CD4-positive, alpha-beta T cell (primary cell): ENCODE measurements around the gene CNOT6. TPM values are rescaled to one million over a fixed set of nuclear protein-coding genes. Genes with fewer than 3 reads are reported as not detected.

ENCODE experiments used
- ATAC-seq: fragments of 200-7000 bp; cut with Tn5 transposase; one replicate; pipeline ENCODE4 v1.10.0; 2022; ENCODE audit warnings: mild to moderate bottlenecking; ENCODE audit not compliant: poor library complexity
- CTCF ChIA-PET: fragments of 350-600 bp; sonication (Branson Sonifier 250); formaldehyde crosslinking; loops from one replicate; lab custom pipeline; 2021; ENCODE audit warnings: antibody characterized with exemption, inconsistent platforms; lab: Charles Lee
- POLR2A ChIA-PET: fragments of 350-600 bp; sonication (Branson Sonifier 250); formaldehyde crosslinking; loops from one replicate; lab custom pipeline; 2021; ENCODE audit warnings: antibody characterized with exemption, inconsistent platforms; lab: Charles Lee
- DNase-seq, 14 experiments: peaks; one replicate each; pipeline ENCODE4 v3.0.0-alpha.2; 2013 to 2020; ENCODE audit warnings: mixed read lengths in 2 of 14
- H3K27ac ChIP-seq, 2 donors: one replicate each; pipeline versions ENCODE4 v1.5.1 to v1.7.0; 2013; ENCODE audit warnings: low read length in 2 of 2, low read depth in 1 of 2, mild to moderate bottlenecking in 1 of 2
- H3K27me3 ChIP-seq, 2 experiments: 1 replicate in 1 of 2; 2 replicates in 1 of 2; pipeline versions ENCODE4 v1.6.1 to v1.7.0; 2013; ENCODE audit warnings: low read length in 2 of 2, control low read depth in 1 of 2, mild to moderate bottlenecking in 1 of 2, moderate library complexity in 1 of 2; ENCODE audit not compliant: insufficient read depth in 2 of 2, control insufficient read depth in 1 of 2
- H3K36me3 ChIP-seq: one replicate; pipeline ENCODE4 v1.6.1; 2013; ENCODE audit warnings: low read length, control low read depth; ENCODE audit not compliant: insufficient read depth
- H3K4me1 ChIP-seq: one replicate; pipeline ENCODE4 v1.6.1; 2013; ENCODE audit warnings: low read length, control low read depth; ENCODE audit not compliant: insufficient read depth
- H3K4me3 ChIP-seq: one replicate; pipeline ENCODE4 v1.5.1; 2013; ENCODE audit warnings: mild to moderate bottlenecking, low read length, moderate library complexity
- H3K9me3 ChIP-seq, 2 experiments: 1 replicate in 1 of 2; 2 replicates in 1 of 2; pipeline versions ENCODE4 v1.6.1 to v1.7.0; 2013; ENCODE audit warnings: low read length in 2 of 2, mild to moderate bottlenecking in 2 of 2, control low read depth in 1 of 2, moderate library complexity in 1 of 2; ENCODE audit not compliant: control insufficient read depth in 1 of 2, insufficient read depth in 1 of 2
- H3K27ac Mint-ChIP-seq: one replicate; pipeline ENCODE4 v1.8.0; 2020; ENCODE audit warnings: mixed read lengths
- H3K27me3 Mint-ChIP-seq: one replicate; pipeline ENCODE4 v1.8.0; 2021; ENCODE audit warnings: mixed read lengths
- H3K36me3 Mint-ChIP-seq: one replicate; pipeline ENCODE4 v1.8.0; 2021; ENCODE audit warnings: low read depth, mixed read lengths
- H3K4me1 Mint-ChIP-seq: one replicate; pipeline ENCODE4 v1.8.0; 2021; ENCODE audit warnings: low read depth, mixed read lengths
- H3K4me3 Mint-ChIP-seq: one replicate; pipeline ENCODE4 v1.8.0; 2020; ENCODE audit warnings: mild to moderate bottlenecking, mixed read lengths
- H3K9me3 Mint-ChIP-seq: one replicate; pipeline ENCODE4 v1.8.0; 2020; ENCODE audit warnings: mixed read lengths
- CTCF ChIP-seq: fragments of 200-600 bp; IDR thresholded peaks from one replicate; pipeline ENCODE4 v1.8.0; 2022; ENCODE audit warnings: antibody characterized with exemption, mild to moderate bottlenecking
- intact Hi-C, 2 experiments: fragments of 100-400 bp; cut with DNase I in 1 of 2; cut with micrococcal nuclease in 1 of 2; formaldehyde crosslinking; loops; one replicate each; pipeline versions ENCODE4 v1.15.1 to v1.9.0; 2023 to 2025; cut with DNase I, micrococcal nuclease
- total RNA-seq, 174 experiments: library from RNA in 2 of 174; stranded (reverse) in 2 of 174; gene quantifications; one replicate each; pipeline ENCODE4 v1.2.3 and lab custom pipeline; 2021 to 2026

CNOT6 gene
- total RNA-seq, 2 experiments from 2014 or later: 12.5 to 13.8 TPM

- Mint-ChIP-seq H3K9me3 (no peaks in the 10 kb centered on the region), H3K4me3 (no peak overlapping the region), H3K4me1 (peaks cover 3% of the 10 kb centered on the region), H3K27ac (no peak overlapping the region), H3K36me3 (no peaks in the 10 kb centered on the region), H3K27me3 (no peaks in the 10 kb centered on the region)
- ATAC-seq (no peak), DNase-seq (no peak)
- POLR2A ChIA-PET: no interaction called here
- CTCF ChIA-PET: no interaction called here
- intact Hi-C loops: no loop called here
- Histone ChIP-seq H3K36me3 (no peaks in the 10 kb centered on the region), H3K27me3 (no peaks in the 10 kb centered on the region), H3K4me3 (no peak overlapping the region), H3K27ac (no peak overlapping the region), H3K4me1 (no peaks in the 10 kb centered on the region), H3K9me3 (no peaks in the 10 kb centered on the region)
- TF ChIP-seq CTCF: no peak
Observed at GRCh38 chr5:180487556-180487955, 6.6 kb upstream of the CNOT6 start.

- intact Hi-C loops: loop anchor here in 1 of 2 experiments (5.0 to 10.0 kb wide), 4 partner anchors 313 to 1864 kb away; partner anchors contain the start of genes CLK4 and MGAT1
- POLR2A ChIA-PET: no interaction called here
- Histone ChIP-seq H3K4me1 (peaks cover 27% of the 10 kb centered on the region), H3K9me3 (no peaks in the 10 kb centered on the region), H3K27me3 (no peaks in the 10 kb centered on the region), H3K36me3 (no peaks in the 10 kb centered on the region), H3K4me3 (no peak overlapping the region), H3K27ac (no peak overlapping the region)
- peaks cover 33% of the 10 kb centered on the region for H3K4me1 Mint-ChIP-seq
- DNase-seq (no peak), ATAC-seq (no peak)
- TF ChIP-seq CTCF: no peak
- H3K27me3 Mint-ChIP-seq: no peaks in the 10 kb centered on the region
- peaks cover 18% of the 10 kb centered on the region for H3K36me3 Mint-ChIP-seq
- no peak overlapping the region for H3K27ac Mint-ChIP-seq
- H3K4me3 Mint-ChIP-seq: peak overlapping the region; percentile 25
- no peaks in the 10 kb centered on the region for H3K9me3 Mint-ChIP-seq
- CTCF ChIA-PET: no interaction called here
Observed at GRCh38 chr5:180491496-180491895, 2.7 kb upstream of the CNOT6 start.

- ATAC-seq (no peak), DNase-seq (no peak)
- Mint-ChIP-seq H3K9me3 (no peaks in the 10 kb centered on the region), H3K27me3 (no peaks in the 10 kb centered on the region), H3K27ac (peak overlapping the region; percentile 21), H3K4me1 (peaks cover 33% of the 10 kb centered on the region), H3K4me3 (peak overlapping the region; percentile 51), H3K36me3 (peaks cover 18% of the 10 kb centered on the region)
- no peaks in the 10 kb centered on the region for H3K36me3 ChIP-seq
- H3K4me1 ChIP-seq: peaks cover 34% of the 10 kb centered on the region
- intact Hi-C loops: loop anchor here in 1 of 2 experiments (5.0 to 10.0 kb wide), 4 partner anchors 312 to 1865 kb away; partner anchors contain the start of genes CLK4 and MGAT1
- ChIA-PET POLR2A (no interaction called here), CTCF (interaction anchor here (0.6 kb wide), 1 partner anchor 376 kb away, joined by 4 read pairs; no protein-coding TSS in a partner anchor)
- no peaks in the 10 kb centered on the region for H3K9me3 ChIP-seq
- no peaks in the 10 kb centered on the region for H3K27me3 ChIP-seq
- H3K4me3 ChIP-seq: no peak overlapping the region
- no peak for TF ChIP-seq CTCF
- no peak overlapping the region for H3K27ac ChIP-seq
Observed at GRCh38 chr5:180492226-180492903, 1.8 kb upstream of the CNOT6 start.
